H9 (cell line): ENCODE measurements around the gene PRKAG2. TPM values are rescaled to one million over a fixed set of nuclear protein-coding genes. Genes with fewer than 3 reads are reported as not detected.

Experiments
- DNase-seq: peaks from one replicate; pipeline ENCODE4 v3.0.0-alpha.2; 2017
- H2AFZ ChIP-seq: one replicate; pipeline ENCODE4 v1.6.1; 2013; ENCODE audit warnings: mild to moderate bottlenecking, low read length, control low read depth, moderate library complexity
- H2AK5ac ChIP-seq: 2 replicates; pipeline ENCODE4 v1.6.1; 2013; ENCODE audit warnings: low read length, control low read depth, mixed read lengths; ENCODE audit not compliant: insufficient read length
- H2BK120ac ChIP-seq: one replicate; pipeline ENCODE4 v1.6.1; 2013; ENCODE audit warnings: low read depth, mild to moderate bottlenecking, low read length, control low read depth, inconsistent platforms; ENCODE audit not compliant: poor library complexity, severe bottlenecking
- H2BK12ac ChIP-seq: 2 replicates; pipeline ENCODE4 v1.6.1; 2013; ENCODE audit warnings: low read length, control low read depth, mixed read lengths, low read depth; ENCODE audit not compliant: insufficient read length
- H2BK15ac ChIP-seq: 2 replicates; pipeline ENCODE4 v1.6.1; 2013; ENCODE audit warnings: low read depth, low read length, control low read depth
- H2BK20ac ChIP-seq: one replicate; pipeline ENCODE4 v1.6.1; 2013; ENCODE audit warnings: low read depth, mild to moderate bottlenecking, low read length, control low read depth, inconsistent platforms; ENCODE audit not compliant: poor library complexity, severe bottlenecking
- H2BK5ac ChIP-seq: 2 replicates; pipeline ENCODE4 v1.6.1; 2013; ENCODE audit warnings: low read length, control low read depth, mixed read lengths; ENCODE audit not compliant: insufficient read length
- H3K14ac ChIP-seq: 2 replicates; pipeline ENCODE4 v1.6.1; 2013; ENCODE audit warnings: low read length, control low read depth; ENCODE audit not compliant: insufficient read depth
- H3K18ac ChIP-seq: 2 replicates; pipeline ENCODE4 v1.6.1; 2013; ENCODE audit warnings: low read depth, mild to moderate bottlenecking, mixed read lengths, low read length, control low read depth; ENCODE audit not compliant: insufficient read length
- H3K23ac ChIP-seq: 2 replicates; pipeline ENCODE4 v1.6.1; 2013; ENCODE audit warnings: low read length, control low read depth, mixed read lengths, low read depth; ENCODE audit not compliant: insufficient read length
- H3K23me2 ChIP-seq: 2 replicates; pipeline ENCODE4 v1.6.1; 2013; ENCODE audit warnings: low read depth, mild to moderate bottlenecking, mixed read lengths, low read length, control low read depth; ENCODE audit not compliant: insufficient read length, poor library complexity, severe bottlenecking
- H3K27ac ChIP-seq: 2 replicates; pipeline ENCODE4 v1.5.1; 2013; ENCODE audit warnings: low read length, control low read depth, mixed read lengths, low read depth; ENCODE audit not compliant: insufficient read length
- H3K27me3 ChIP-seq: 2 replicates; pipeline ENCODE4 v1.6.1; 2013; ENCODE audit warnings: low read length, control low read depth, inconsistent platforms; ENCODE audit not compliant: insufficient read depth
- H3K4ac ChIP-seq: 2 replicates; pipeline ENCODE4 v1.6.1; 2013; ENCODE audit warnings: low read depth, mild to moderate bottlenecking, control low read depth, inconsistent platforms, low read length, moderate library complexity
- H3K4me1 ChIP-seq: 2 replicates; pipeline ENCODE4 v1.6.1; 2013; ENCODE audit warnings: low read length, control low read depth, inconsistent platforms; ENCODE audit not compliant: insufficient read depth
- H3K4me2 ChIP-seq: 2 replicates; pipeline ENCODE4 v1.6.1; 2013; ENCODE audit warnings: low read length, control low read depth, mixed read lengths; ENCODE audit not compliant: insufficient read length, insufficient read depth
- H3K56ac ChIP-seq: 2 replicates; pipeline ENCODE4 v1.6.1; 2013; ENCODE audit warnings: low read depth, mild to moderate bottlenecking, mixed read lengths, low read length, control low read depth; ENCODE audit not compliant: insufficient read length
- H3K79me1 ChIP-seq: 2 replicates; pipeline ENCODE4 v1.6.1; 2013; ENCODE audit warnings: low read depth, mild to moderate bottlenecking, moderate library complexity, low read length, control low read depth, inconsistent platforms; ENCODE audit not compliant: insufficient read depth, poor library complexity, severe bottlenecking
- H3K79me2 ChIP-seq: 2 replicates; pipeline ENCODE4 v1.6.1; 2013; ENCODE audit warnings: low read length, control low read depth, inconsistent platforms; ENCODE audit not compliant: insufficient read depth
- H3K9ac ChIP-seq: 2 replicates; pipeline ENCODE4 v1.6.1; 2013; ENCODE audit warnings: low read length, control low read depth, mixed read lengths; ENCODE audit not compliant: insufficient read length; ENCODE audit errors: extremely low read depth
- H3K9me3 ChIP-seq: one replicate; pipeline ENCODE4 v1.6.1; 2013; ENCODE audit warnings: low read depth, low read length, inconsistent platforms; ENCODE audit not compliant: control insufficient read depth
- H3T11ph ChIP-seq: one replicate; pipeline ENCODE4 v1.6.1; 2013; ENCODE audit warnings: mild to moderate bottlenecking, low read length, control low read depth, inconsistent platforms
- H4K20me1 ChIP-seq: one replicate; pipeline ENCODE4 v1.6.1; 2013; ENCODE audit not compliant: control insufficient read depth, insufficient read length, insufficient read depth
- H4K5ac ChIP-seq: 2 replicates; pipeline ENCODE4 v1.6.1; 2013; ENCODE audit warnings: low read depth, mild to moderate bottlenecking, mixed read lengths, low read length, control low read depth; ENCODE audit not compliant: insufficient read length
- H4K8ac ChIP-seq: replicated peaks from 2 replicates; pipeline ENCODE4 v1.6.1; 2013; ENCODE audit warnings: low read length, control low read depth, mixed read lengths, low read depth; ENCODE audit not compliant: insufficient read length
- H4K91ac ChIP-seq: 2 replicates; pipeline ENCODE4 v1.6.1; 2013; ENCODE audit warnings: low read depth, mild to moderate bottlenecking, moderate library complexity, mixed read lengths, low read length, control low read depth; ENCODE audit not compliant: insufficient read length
- H3K27ac Mint-ChIP-seq, 3 experiments: 2 replicates in 2 of 3; 3 replicates in 1 of 3; pipeline ENCODE4 v1.8.0; 2020 to 2021; ENCODE audit warnings: mixed read lengths in 3 of 3, mild to moderate bottlenecking in 1 of 3, moderate library complexity in 1 of 3
- H3K27me3 Mint-ChIP-seq: 2 replicates; pipeline ENCODE4 v1.8.0; 2021; ENCODE audit warnings: low read depth, mild to moderate bottlenecking, moderate library complexity, mixed read lengths
- H3K36me3 Mint-ChIP-seq, 3 experiments: 2 replicates in 2 of 3; 3 replicates in 1 of 3; pipeline ENCODE4 v1.8.0; 2020 to 2021; ENCODE audit warnings: low read depth in 3 of 3, mixed read lengths in 3 of 3; ENCODE audit not compliant: insufficient read depth in 1 of 3
- H3K4me1 Mint-ChIP-seq, 2 experiments: 2 replicates each; pipeline ENCODE4 v1.8.0; 2020; ENCODE audit warnings: mixed read lengths in 2 of 2
- H3K4me3 Mint-ChIP-seq, 2 experiments: 2 replicates in 1 of 2; 3 replicates in 1 of 2; pipeline ENCODE4 v1.8.0; 2020 to 2021; ENCODE audit warnings: mild to moderate bottlenecking in 2 of 2, mixed read lengths in 2 of 2, moderate library complexity in 1 of 2
- H3K9me3 Mint-ChIP-seq, 2 experiments: 2 replicates in 1 of 2; 3 replicates in 1 of 2; pipeline ENCODE4 v1.8.0; 2020; ENCODE audit warnings: mild to moderate bottlenecking in 2 of 2, mixed read lengths in 2 of 2, moderate library complexity in 1 of 2
- WGBS: extraction: QIAGEN DNeasy Blood & Tissue Kit; methylation state at CpG from one replicate; pipeline ENCODE4 v1.1.7; 2013; ENCODE audit warnings: missing lambda C conversion rate, low lambda C conversion rate, mixed read lengths; ENCODE audit not compliant: insufficient read length; ENCODE audit errors: extremely low coverage; 5-methylcytosine and 5-hydroxymethylcytosine counted together
- total RNA-seq: library from RNA; stranded (reverse); gene quantifications from 2 replicates; pipeline ENCODE4 v1.2.1, GENCODE V29; 2021
- TF ChIP-seq, protein P1 (sequence below): fragments of 200-600 bp; sonication (generic); conservative IDR thresholded peaks from 3 replicates; pipeline ENCODE4 v1.8.0; 2021; ENCODE audit warnings: antibody characterized with exemption, mild to moderate bottlenecking

The PRKAG2 gene
- total RNA-seq, 1 experiment from 2014 or later, result 11.8 TPM

- Histone ChIP-seq H4K91ac (no peak overlapping the region), H2AFZ (no peak overlapping the region), H3K23me2 (no peaks in the 10 kb centered on the region), H2BK15ac (no peak overlapping the region), H2BK20ac (no peak overlapping the region), H4K5ac (no peak overlapping the region), H3T11ph (no peak overlapping the region), H3K27ac (no peak overlapping the region), H3K9me3 (no peaks in the 10 kb centered on the region), H3K4me1 (no peaks in the 10 kb centered on the region), H3K79me1 (no peaks in the 10 kb centered on the region), H3K79me2 (no peaks in the 10 kb centered on the region; the same call in 1 of the 2 replicates), H4K8ac (no peak overlapping the region), H3K27me3 (no peaks in the 10 kb centered on the region), H3K4ac (no peak overlapping the region), H3K4me2 (no peak overlapping the region), H3K14ac (no peak overlapping the region), H3K9ac (no peak overlapping the region), H3K56ac (no peak overlapping the region), H2BK12ac (no peak overlapping the region), H2BK120ac (no peak overlapping the region), H3K18ac (no peak overlapping the region), H2BK5ac (no peak overlapping the region), H2AK5ac (no peak overlapping the region), H3K23ac (no peak overlapping the region), H4K20me1 (no peaks in the 10 kb centered on the region)
- no CpG with 5 or more reads among the region's 15 CpGs for WGBS
- Mint-ChIP-seq H3K27ac (peak overlapping the region in 1 of 3 experiments; percentile 50; a peak in 1 of 7 replicates), H3K9me3 (no peaks in the 10 kb centered on the region), H3K27me3 (no peaks in the 10 kb centered on the region), H3K4me1 (peaks cover 0 to 4% of the 10 kb centered on the region in 2 experiments; a peak in 1 of 4 replicates), H3K36me3 (peaks cover 0 to 2% (median 0%) of the 10 kb centered on the region in 3 experiments; a peak in 2 of 7 replicates), H3K4me3 (no peak overlapping the region)
- TF ChIP-seq, protein P1, sequence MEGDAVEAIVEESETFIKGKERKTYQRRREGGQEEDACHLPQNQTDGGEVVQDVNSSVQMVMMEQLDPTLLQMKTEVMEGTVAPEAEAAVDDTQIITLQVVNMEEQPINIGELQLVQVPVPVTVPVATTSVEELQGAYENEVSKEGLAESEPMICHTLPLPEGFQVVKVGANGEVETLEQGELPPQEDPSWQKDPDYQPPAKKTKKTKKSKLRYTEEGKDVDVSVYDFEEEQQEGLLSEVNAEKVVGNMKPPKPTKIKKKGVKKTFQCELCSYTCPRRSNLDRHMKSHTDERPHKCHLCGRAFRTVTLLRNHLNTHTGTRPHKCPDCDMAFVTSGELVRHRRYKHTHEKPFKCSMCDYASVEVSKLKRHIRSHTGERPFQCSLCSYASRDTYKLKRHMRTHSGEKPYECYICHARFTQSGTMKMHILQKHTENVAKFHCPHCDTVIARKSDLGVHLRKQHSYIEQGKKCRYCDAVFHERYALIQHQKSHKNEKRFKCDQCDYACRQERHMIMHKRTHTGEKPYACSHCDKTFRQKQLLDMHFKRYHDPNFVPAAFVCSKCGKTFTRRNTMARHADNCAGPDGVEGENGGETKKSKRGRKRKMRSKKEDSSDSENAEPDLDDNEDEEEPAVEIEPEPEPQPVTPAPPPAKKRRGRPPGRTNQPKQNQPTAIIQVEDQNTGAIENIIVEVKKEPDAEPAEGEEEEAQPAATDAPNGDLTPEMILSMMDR, result no peak
- no peak for DNase-seq
Measured at GRCh38 chr7:151608031-151608551, 268.8 kb downstream of the PRKAG2 start.
